ENCODE data around the gene CALCOCO1. TPM values are rescaled to one million over a fixed set of nuclear protein-coding genes. Genes with fewer than 3 reads are reported as not detected.

The CALCOCO1 gene
- total and polyA plus RNA-seq, 9 of the 15 experiments (the other 6 are each of a cell fraction or from before 2014, with no cell fraction given): 1.9 to 31.8 (median 11.0) TPM

GRCh38 chr12:53722450-53723041 is 4.7 kb downstream of the CALCOCO1 start:
- Histone ChIP-seq H3K9me1 (ENCODE audit: control insufficient read depth, insufficient read depth, low read length) (no peaks in the 10 kb centered on the region), H3K4me1 (replicated peaks in 1 of 2; ENCODE audit: control insufficient read depth in 2 of 2, insufficient read depth in 2 of 2, low read length in 2 of 2) (peaks cover 0 to 14% of the 10 kb centered on the region in 2 experiments; a peak in 3 of 5 replicates), H2AFZ (ENCODE audit: low read depth, low read length) (no peak overlapping the region), H3K9ac (ENCODE audit: insufficient read depth in 1 of 2, low read depth in 2 of 2, low read length in 2 of 2) (no peak overlapping the region), H4K20me1 (replicated peaks; ENCODE audit: control insufficient read depth, insufficient read depth, low read length) (no peaks in the 10 kb centered on the region), H3K79me2 (ENCODE audit: control insufficient read depth, insufficient read depth, low read length) (no peaks in the 10 kb centered on the region), H3K4me2 (ENCODE audit: insufficient read depth, low read length) (no peak overlapping the region), H3K4me3 (no peak overlapping the region), H3K36me3 (ENCODE audit: control insufficient read depth, insufficient read depth, low read length) (no peaks in the 10 kb centered on the region), H3K9me3 (replicated peaks; ENCODE audit: control insufficient read depth, insufficient read depth, low read depth, low read length) (no peaks in the 10 kb centered on the region), H3K27me3 (ENCODE audit: control insufficient read depth in 2 of 2, insufficient read depth in 2 of 2, low read length in 2 of 2) (no peaks in the 10 kb centered on the region), H3K27ac (ENCODE audit: extremely low read depth, low read depth, low read length) (no peak overlapping the region)
- ChIA-PET POLR2A (interaction anchor here (0.6 to 1.0 kb wide), 3 partner anchors 14 to 247 kb away, joined by 3 read pairs; no protein-coding TSS in a partner anchor), CTCF (ENCODE audit: low intra/inter-chr PET ratio) (interaction anchor here (0.7 to 1.1 kb wide), 2 partner anchors 21 to 24 kb away, joined by 3 read pairs; no protein-coding TSS in a partner anchor)
- 6% methylated on average over 3 of the region's 3 CpGs for WGBS (ENCODE audit: insufficient coverage, low coverage, missing lambda C conversion rate)
- FAIRE-seq (no peak), DNase-seq (ENCODE audit: extremely low read depth in 1 of 4, low spot score in 3 of 4) (no peak), ATAC-seq (no peak)
- no TSS peak for BruUV-seq (replicated peaks)
- intact Hi-C loops (cut with micrococcal nuclease): no loop called here
- in situ Hi-C loops (cut with MboI): no loop called here
- peak; percentile 9 for TF ChIP-seq RBM25 (IDR thresholded peaks at IDR 0.05; ENCODE audit: low read depth, low read length, severe bottlenecking)
- TF ChIP-seq ZNF121 (CRISPR knock-in tag; conservative IDR thresholded peaks at IDR 0.05): peak; percentile 84
- no peak for TF ChIP-seq SMARCA4 (IDR thresholded peaks at IDR 0.05)
- TF ChIP-seq CEBPB (tag; IDR thresholded peaks at IDR 0.05): peak; percentile 53

DNA sequence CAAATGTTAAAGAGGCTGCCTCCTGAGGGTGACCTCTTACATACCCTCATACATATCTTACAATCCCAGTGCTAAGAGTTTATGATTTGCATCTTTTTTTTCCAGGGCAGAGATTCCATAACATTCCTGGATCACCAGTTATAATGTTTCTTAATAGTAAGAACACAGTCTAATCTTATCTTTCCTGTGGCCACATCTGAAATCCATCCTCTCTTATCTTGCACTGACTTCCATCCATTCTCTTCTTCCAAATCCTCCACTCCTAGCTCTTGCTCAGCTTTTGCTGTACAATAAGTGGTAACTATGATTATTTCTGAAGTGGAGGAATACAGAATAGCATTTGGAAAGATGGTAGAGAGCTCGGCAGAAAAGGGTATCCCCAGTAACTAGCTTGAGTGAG is 6.3 kb downstream of the CALCOCO1 start:
- Histone ChIP-seq H3K4me2 (ENCODE audit: insufficient read depth, low read length) (no peak overlapping the region), H3K9me3 (replicated peaks; ENCODE audit: control insufficient read depth, insufficient read depth, low read depth, low read length) (no peaks in the 10 kb centered on the region), H3K9me1 (ENCODE audit: control insufficient read depth, insufficient read depth, low read length) (no peaks in the 10 kb centered on the region), H3K27me3 (ENCODE audit: control insufficient read depth in 2 of 2, insufficient read depth in 2 of 2, low read length in 2 of 2) (peaks cover 0 to 3% of the 10 kb centered on the region in 2 experiments; a peak in 1 of 5 replicates), H3K4me3 (no peak overlapping the region), H4K20me1 (replicated peaks; ENCODE audit: control insufficient read depth, insufficient read depth, low read length) (no peaks in the 10 kb centered on the region), H3K9ac (ENCODE audit: insufficient read depth in 1 of 2, low read depth in 2 of 2, low read length in 2 of 2) (no peak overlapping the region), H3K79me2 (ENCODE audit: control insufficient read depth, insufficient read depth, low read length) (no peaks in the 10 kb centered on the region), H3K36me3 (ENCODE audit: control insufficient read depth, insufficient read depth, low read length) (no peaks in the 10 kb centered on the region), H3K4me1 (replicated peaks in 1 of 2; ENCODE audit: control insufficient read depth in 2 of 2, insufficient read depth in 2 of 2, low read length in 2 of 2) (peaks cover 0 to 10% of the 10 kb centered on the region in 2 experiments; a peak in 3 of 5 replicates), H2AFZ (ENCODE audit: low read depth, low read length) (no peak overlapping the region), H3K27ac (ENCODE audit: extremely low read depth, low read depth, low read length) (no peak overlapping the region)
- in situ Hi-C loops (cut with MboI) (no loop called here), intact Hi-C loops (cut with micrococcal nuclease) (no loop called here)
- ATAC-seq: no peak
- POLR2A ChIA-PET: no interaction called here
- no TSS peak for BruUV-seq (replicated peaks)
- FAIRE-seq: no peak
- CTCF ChIA-PET (ENCODE audit: low intra/inter-chr PET ratio): no interaction called here
- DNase-seq (ENCODE audit: extremely low read depth in 1 of 4, low spot score in 3 of 4): no peak
- 15% methylated on average over 1 of the region's 1 CpG for WGBS (ENCODE audit: insufficient coverage, low coverage, missing lambda C conversion rate)
- no peak for TF ChIP-seq ESRRA (IDR thresholded peaks at IDR 0.05; ENCODE audit: borderline replicate concordance, low read depth)
- TF ChIP-seq, protein P1, sequence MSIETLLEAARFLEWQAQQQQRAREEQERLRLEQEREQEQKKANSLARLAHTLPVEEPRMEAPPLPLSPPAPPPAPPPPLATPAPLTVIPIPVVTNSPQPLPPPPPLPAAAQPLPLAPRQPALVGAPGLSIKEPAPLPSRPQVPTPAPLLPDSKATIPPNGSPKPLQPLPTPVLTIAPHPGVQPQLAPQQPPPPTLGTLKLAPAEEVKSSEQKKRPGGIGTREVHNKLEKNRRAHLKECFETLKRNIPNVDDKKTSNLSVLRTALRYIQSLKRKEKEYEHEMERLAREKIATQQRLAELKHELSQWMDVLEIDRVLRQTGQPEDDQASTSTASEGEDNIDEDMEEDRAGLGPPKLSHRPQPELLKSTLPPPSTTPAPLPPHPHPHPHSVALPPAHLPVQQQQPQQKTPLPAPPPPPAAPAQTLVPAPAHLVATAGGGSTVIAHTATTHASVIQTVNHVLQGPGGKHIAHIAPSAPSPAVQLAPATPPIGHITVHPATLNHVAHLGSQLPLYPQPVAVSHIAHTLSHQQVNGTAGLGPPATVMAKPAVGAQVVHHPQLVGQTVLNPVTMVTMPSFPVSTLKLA (conservative IDR thresholded peaks at IDR 0.05): no peak
- TF ChIP-seq SRSF1 (IDR thresholded peaks at IDR 0.05; ENCODE audit: low read depth, low read length): no peak
- no peak for TF ChIP-seq GATAD2A (IDR thresholded peaks at IDR 0.05)
- TF ChIP-seq ZNF668 (CRISPR knock-in tag; IDR thresholded peaks at IDR 0.05): no peak
- no peak for TF ChIP-seq CHD1 (IDR thresholded peaks at IDR 0.05; ENCODE audit: low read length)
